ENCODE data around the gene EFCAB10.

GRCh38 chr7:105610165-105610930 lies 29.1 kb upstream of the EFCAB10 start:
- no peak for TF ChIP-seq CTCF (IDR thresholded peaks at IDR 0.05)
- no peak for TF ChIP-seq POLR2A (IDR thresholded peaks at IDR 0.05)
